HCT116 (cell line): Measurements from ENCODE around the gene MEAF6. TPM values are rescaled to one million over a fixed set of nuclear protein-coding genes. Genes with fewer than 3 reads are reported as not detected.

Source experiments
- ATAC-seq: fragments of 200-7000 bp; cut with Tn5 transposase; 2 replicates; pipeline ENCODE4 v1.9.1; 2020; ENCODE audit warnings: mild to moderate bottlenecking, moderate library complexity
- BruUV-seq: library from RNA; stranded (reverse); fragments of 400-500 nt; replicated peaks from 2 replicates; lab custom pipeline; 2021; lab: Mats Ljungman, UMichigan
- CTCF ChIA-PET: fragments of 300-600 bp; sonication (Branson Sonifier 250); formaldehyde crosslinking; loops from one replicate; lab custom pipeline; 2021; ENCODE audit warnings: antibody characterized with exemption; lab: Charles Lee
- POLR2A ChIA-PET: fragments of 300-600, 350-600 bp; sonication (Branson Sonifier 250); formaldehyde crosslinking; loops from one replicate; lab custom pipeline; 2021; ENCODE audit warnings: antibody characterized with exemption; lab: Charles Lee
- RAD21 ChIA-PET, 2 experiments: fragments of 300-600 bp; sonication (Branson Sonifier 250); formaldehyde crosslinking; loops; one replicate each; lab custom pipeline; 2023; ENCODE audit warnings: low total read pairs in 2 of 2; ENCODE audit not compliant: uncharacterized antibody in 2 of 2, unreplicated experiment in 2 of 2, low non-redundant PET in 1 of 2; lab: Charles Lee
- DNase-seq: peaks from one replicate; pipeline ENCODE4 v3.0.0-alpha.2; 2010; ENCODE audit warnings: low read depth, low spot score
- H2AFZ ChIP-seq: fragments of 200-600 bp; shearing (Covaris generic), sonication (generic); 2 replicates; pipeline ENCODE4 v1.6.1; 2017; ENCODE audit warnings: low read depth, mixed run types, mixed read lengths, antibody characterized with exemption, low read length; ENCODE audit not compliant: poor library complexity, severe bottlenecking
- H3K27ac ChIP-seq: 2 replicates; pipeline ENCODE4 v1.5.1; 2012; ENCODE audit warnings: low read depth, low read length
- H3K27me3 ChIP-seq: fragments of 200-600 bp; sonication (generic); 2 replicates; pipeline ENCODE4 v1.6.1; 2016; ENCODE audit warnings: mixed run types, low read length, mixed read lengths; ENCODE audit not compliant: insufficient read depth
- H3K36me3 ChIP-seq, 2 experiments: fragments of 200-500 bp in 1 of 2; fragments of 200-600 bp in 1 of 2; sonication (Bioruptor generic) in 1 of 2; sonication (generic) in 1 of 2; 2 replicates each; pipeline versions ENCODE4 v1.5.1 to v1.6.1; 2014 to 2016; ENCODE audit warnings: low read length in 2 of 2, inconsistent platforms in 1 of 2, mixed read lengths in 1 of 2, mixed run types in 1 of 2; ENCODE audit not compliant: insufficient read depth in 2 of 2, control insufficient read depth in 1 of 2
- H3K4me1 ChIP-seq, 2 experiments: fragments of 200-600 bp in 1 of 2; sonication (generic) in 1 of 2; 2 replicates each; pipeline versions ENCODE4 v1.5.1 to v1.6.1; 2012 to 2017; ENCODE audit warnings: low read length in 2 of 2, inconsistent platforms in 1 of 2, mild to moderate bottlenecking in 1 of 2, mixed read lengths in 1 of 2, mixed run types in 1 of 2, moderate library complexity in 1 of 2; ENCODE audit not compliant: insufficient read depth in 2 of 2, control insufficient read depth in 1 of 2
- H3K4me2 ChIP-seq: fragments of 200-600 bp; sonication (generic); 2 replicates; pipeline ENCODE4 v1.6.1; 2017; ENCODE audit warnings: mixed run types, low read length, mixed read lengths
- H3K4me3 ChIP-seq, 2 experiments: fragments of 200-600 bp in 1 of 2; sonication (generic) in 1 of 2; replicated peaks in 1 of 2; 2 replicates each; pipeline ENCODE4 v1.5.1; 2011 to 2016; ENCODE audit warnings: low read length in 2 of 2, control low read depth in 1 of 2, low read depth in 1 of 2, mild to moderate bottlenecking in 1 of 2, mixed read lengths in 1 of 2, mixed run types in 1 of 2
- H3K79me2 ChIP-seq: fragments of 200-600 bp; sonication (generic); 2 replicates; pipeline ENCODE4 v1.6.1; 2017; ENCODE audit warnings: mild to moderate bottlenecking, mixed run types, low read length, moderate library complexity, mixed read lengths; ENCODE audit not compliant: insufficient read depth
- H3K9ac ChIP-seq: fragments of 200-600 bp; sonication (generic); 2 replicates; pipeline ENCODE4 v1.6.1; 2016; ENCODE audit warnings: low read length, mixed read lengths
- H3K9me2 ChIP-seq: fragments of 200-600 bp; sonication (generic), shearing (Covaris generic); 2 replicates; pipeline ENCODE4 v1.6.1; 2017; ENCODE audit warnings: mixed run types, mild to moderate bottlenecking, moderate library complexity; ENCODE audit not compliant: insufficient read depth
- H3K9me3 ChIP-seq, 2 experiments: fragments of 200-500 bp in 1 of 2; fragments of 200-600 bp in 1 of 2; sonication (Bioruptor generic) in 1 of 2; sonication (generic) in 1 of 2; 2 replicates each; pipeline ENCODE4 v1.6.1; 2014 to 2017; ENCODE audit warnings: low read length in 2 of 2, mixed read lengths in 2 of 2, inconsistent platforms in 1 of 2, low read depth in 1 of 2, mild to moderate bottlenecking in 1 of 2, mixed run types in 1 of 2, moderate library complexity in 1 of 2; ENCODE audit not compliant: control insufficient read depth in 1 of 2, insufficient read depth in 1 of 2
- H4K20me1 ChIP-seq: fragments of 200-600 bp; sonication (generic), shearing (Covaris generic); 2 replicates; pipeline ENCODE4 v1.6.1; 2017; ENCODE audit warnings: mixed run types, mild to moderate bottlenecking, moderate library complexity; ENCODE audit not compliant: insufficient read depth
- CBX3 ChIP-seq: IDR thresholded peaks from 2 replicates; pipeline ENCODE4 v1.6.1; 2012; ENCODE audit warnings: low read depth
- EGR1 ChIP-seq: IDR thresholded peaks from 2 replicates; pipeline ENCODE4 v1.6.1; 2012; ENCODE audit warnings: low read depth
- EZH2 ChIP-seq: fragments of 200-600 bp; sonication (generic); IDR thresholded peaks from 2 replicates; pipeline ENCODE4 v1.6.1; 2017; ENCODE audit warnings: antibody characterized with exemption, mixed run types
- EZH2phosphoT487 ChIP-seq: fragments of 200-600 bp; IDR thresholded peaks from 2 replicates; pipeline ENCODE4 v1.6.1; 2018; ENCODE audit warnings: antibody characterized with exemption, borderline replicate concordance
- FOSL1 ChIP-seq: IDR thresholded peaks from 2 replicates; pipeline ENCODE4 v1.6.1; 2012; ENCODE audit warnings: low read depth
- POLR2A ChIP-seq: IDR thresholded peaks from 2 replicates; pipeline ENCODE4 v1.7.0; 2011; ENCODE audit warnings: borderline replicate concordance; ENCODE audit not compliant: insufficient read depth, insufficient read length; ENCODE audit errors: extremely low read depth
- SP1 ChIP-seq: IDR thresholded peaks from 2 replicates; pipeline ENCODE4 v1.6.1; 2012; ENCODE audit warnings: low read depth
- SRF ChIP-seq: IDR thresholded peaks from 2 replicates; pipeline ENCODE4 v1.6.1; 2012; ENCODE audit warnings: low read depth
- YY1 ChIP-seq: IDR thresholded peaks from 2 replicates; pipeline ENCODE4 v1.6.1; 2011; ENCODE audit warnings: low read length, low read depth, moderate library complexity, mild to moderate bottlenecking; ENCODE audit not compliant: insufficient replicate concordance; ENCODE audit errors: extremely low read depth
- intact Hi-C: fragments of 100-400 bp; cut with micrococcal nuclease; formaldehyde crosslinking; loops from 2 replicates; pipeline ENCODE4 v1.10.0; 2022
- total RNA-seq: library from RNA; stranded (reverse); gene quantifications from one replicate; pipeline ENCODE4 v1.2.1, GENCODE V29; 2021; ENCODE audit not compliant: unreplicated experiment
- TF ChIP-seq, protein P1 (sequence below): IDR thresholded peaks from 2 replicates; pipeline ENCODE4 v1.6.1; 2011; ENCODE audit warnings: mild to moderate bottlenecking, low read length, moderate library complexity; ENCODE audit not compliant: insufficient replicate concordance; ENCODE audit errors: extremely low read depth
- TF ChIP-seq, protein P2 (sequence below): IDR thresholded peaks from 2 replicates; pipeline ENCODE4 v1.6.1; 2012

Gene MEAF6
- total RNA-seq, 1 experiment from 2014 or later = 50.3 TPM

DNA sequence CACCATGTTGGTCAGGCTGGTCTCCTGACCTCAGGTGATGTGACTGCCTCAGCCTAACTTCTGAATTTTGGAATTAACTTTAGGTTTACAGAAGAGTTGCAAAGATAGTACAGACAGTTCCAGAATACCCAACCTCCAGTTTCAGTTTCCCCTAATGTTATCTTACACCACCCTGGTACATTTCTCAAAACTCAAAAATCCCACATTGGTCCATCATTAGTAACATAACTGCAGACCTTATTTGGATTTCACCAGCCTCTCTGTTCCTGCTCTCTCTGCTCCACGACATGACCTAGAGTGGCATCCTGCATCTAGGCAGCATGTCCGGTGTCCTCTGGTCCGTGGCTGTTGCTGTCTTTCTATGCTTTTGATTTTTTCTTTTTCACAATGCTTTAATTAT is 45.2 kb downstream of the MEAF6 start:
- H3K36me3 ChIP-seq = 0 out of 4 replicates have a peak, but pooled peaks cover 0 to 3% of the 10 kb centered on the region in 2 experiments
- no peaks in the 10 kb centered on the region for H3K9me3 ChIP-seq
- no TSS peak for BruUV-seq
- intact Hi-C loops = no loop called here
- POLR2A ChIA-PET = no interaction called here
- H3K27ac ChIP-seq = no peak overlapping the region
- H3K27me3 ChIP-seq = 0 out of 2 replicates have a peak, but pooled peaks cover 3% of the 10 kb centered on the region
- TF ChIP-seq EGR1 (no peak), EZH2phosphoT487 (no peak), YY1 (no peak), POLR2A (no peak), SP1 (no peak), FOSL1 (no peak), CBX3 (no peak), EZH2 (no peak), SRF (no peak)
- TF ChIP-seq, protein P1, sequence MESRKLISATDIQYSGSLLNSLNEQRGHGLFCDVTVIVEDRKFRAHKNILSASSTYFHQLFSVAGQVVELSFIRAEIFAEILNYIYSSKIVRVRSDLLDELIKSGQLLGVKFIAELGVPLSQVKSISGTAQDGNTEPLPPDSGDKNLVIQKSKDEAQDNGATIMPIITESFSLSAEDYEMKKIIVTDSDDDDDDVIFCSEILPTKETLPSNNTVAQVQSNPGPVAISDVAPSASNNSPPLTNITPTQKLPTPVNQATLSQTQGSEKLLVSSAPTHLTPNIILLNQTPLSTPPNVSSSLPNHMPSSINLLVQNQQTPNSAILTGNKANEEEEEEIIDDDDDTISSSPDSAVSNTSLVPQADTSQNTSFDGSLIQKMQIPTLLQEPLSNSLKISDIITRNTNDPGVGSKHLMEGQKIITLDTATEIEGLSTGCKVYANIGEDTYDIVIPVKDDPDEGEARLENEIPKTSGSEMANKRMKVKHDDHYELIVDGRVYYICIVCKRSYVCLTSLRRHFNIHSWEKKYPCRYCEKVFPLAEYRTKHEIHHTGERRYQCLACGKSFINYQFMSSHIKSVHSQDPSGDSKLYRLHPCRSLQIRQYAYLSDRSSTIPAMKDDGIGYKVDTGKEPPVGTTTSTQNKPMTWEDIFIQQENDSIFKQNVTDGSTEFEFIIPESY = no peak
- TF ChIP-seq, protein P2, sequence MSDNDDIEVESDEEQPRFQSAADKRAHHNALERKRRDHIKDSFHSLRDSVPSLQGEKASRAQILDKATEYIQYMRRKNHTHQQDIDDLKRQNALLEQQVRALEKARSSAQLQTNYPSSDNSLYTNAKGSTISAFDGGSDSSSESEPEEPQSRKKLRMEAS = no peak
- no peak overlapping the region for H3K4me3 ChIP-seq
- no peak overlapping the region for H2AFZ ChIP-seq
- H3K9me2 ChIP-seq = no peaks in the 10 kb centered on the region
- RAD21 ChIA-PET = interaction anchor here in 1 of 2 experiments (1.0 kb wide), 1 partner anchor 18 kb away, joined by 3 read pairs; no protein-coding TSS in a partner anchor
- peaks cover 30 to 37% of the 10 kb centered on the region in 2 experiments for H3K4me1 ChIP-seq
- CTCF ChIA-PET = no interaction called here
- no peak overlapping the region for H3K4me2 ChIP-seq
- H4K20me1 ChIP-seq = no peaks in the 10 kb centered on the region
- DNase-seq (no peak), ATAC-seq (no peak)
- H3K9ac ChIP-seq = no peak overlapping the region
- no peaks in the 10 kb centered on the region for H3K79me2 ChIP-seq
